ENCODE measurements around the gene APLP2.
"Not testable (repeated sequence)": the region's sequence is repeated elsewhere in the genome, so short reads cannot be mapped to it uniquely, and the experiment has no call there.

APLP2 gene

GRCh38 chr11:130094614-130095013 is 24.9 kb downstream of the APLP2 start:
- no peak for DNase-seq

DNA sequence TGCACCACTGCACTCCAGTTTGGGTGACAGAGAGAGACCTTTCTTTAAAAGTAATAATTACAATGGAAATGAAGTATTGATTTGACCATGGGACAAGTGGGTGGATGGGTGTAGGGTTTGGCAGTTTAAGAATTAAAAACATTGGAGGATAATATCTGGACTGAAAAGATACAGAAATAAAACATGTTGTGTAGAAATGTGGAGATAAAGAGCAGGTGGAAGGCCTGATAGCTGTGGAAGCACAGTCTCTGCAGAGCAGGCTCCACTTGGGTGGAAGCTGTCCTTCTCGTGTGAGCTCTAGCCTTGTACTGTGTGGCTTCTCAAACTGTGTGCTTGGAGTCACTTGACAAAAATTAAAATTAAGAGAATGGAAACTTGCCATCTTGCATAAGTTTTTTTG is 25.6 kb downstream of the APLP2 start:
- no peak for DNase-seq

DNA sequence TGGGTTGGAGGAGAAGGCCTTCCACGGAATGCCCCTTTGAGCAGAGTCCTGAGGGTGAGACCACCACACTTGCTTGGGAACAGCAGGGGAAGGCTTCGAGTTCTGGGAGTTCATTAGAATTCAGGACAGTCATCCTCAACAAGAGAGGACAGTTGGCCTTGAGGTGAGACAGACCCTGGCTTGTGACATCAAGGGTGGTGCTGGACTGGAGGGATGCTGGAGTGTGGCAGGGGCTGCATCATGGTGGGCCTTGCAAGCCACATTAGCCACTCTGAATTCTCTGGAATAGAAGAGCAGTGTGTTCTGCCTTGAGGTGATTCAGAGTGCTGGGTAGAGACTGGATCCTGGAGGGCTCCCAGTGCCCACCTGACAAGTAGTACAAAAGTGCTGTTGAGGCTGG is 26.3 kb downstream of the APLP2 start:
- no peak for DNase-seq

DNA sequence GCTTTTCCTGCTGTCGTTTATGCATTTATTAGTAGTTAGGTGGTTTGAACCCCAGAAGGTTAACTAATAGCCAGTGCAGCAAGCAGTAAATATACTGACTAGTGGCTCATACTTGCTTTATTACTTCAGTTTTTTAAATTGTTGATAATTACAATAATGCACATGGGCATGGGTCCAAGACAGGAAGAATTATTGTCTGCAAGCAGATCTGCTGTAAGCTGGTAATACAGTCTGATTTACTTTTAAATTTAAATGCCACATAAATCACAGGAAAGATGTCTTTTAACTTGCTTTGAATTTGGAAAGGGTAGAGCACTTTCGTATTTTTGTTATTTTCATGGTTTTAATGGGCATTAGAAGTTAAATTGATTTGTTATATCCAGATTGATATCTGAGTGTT is 27.1 kb downstream of the APLP2 start:
- DNase-seq, result no peak

- no peak for DNase-seq
These were observed 27.6 kb downstream of the APLP2 start for GRCh38 chr11:130097285-130097684.

- DNase-seq, result peak; percentile 15
These were observed 29.7 kb downstream of the APLP2 start for GRCh38 chr11:130099356-130099755.

DNA sequence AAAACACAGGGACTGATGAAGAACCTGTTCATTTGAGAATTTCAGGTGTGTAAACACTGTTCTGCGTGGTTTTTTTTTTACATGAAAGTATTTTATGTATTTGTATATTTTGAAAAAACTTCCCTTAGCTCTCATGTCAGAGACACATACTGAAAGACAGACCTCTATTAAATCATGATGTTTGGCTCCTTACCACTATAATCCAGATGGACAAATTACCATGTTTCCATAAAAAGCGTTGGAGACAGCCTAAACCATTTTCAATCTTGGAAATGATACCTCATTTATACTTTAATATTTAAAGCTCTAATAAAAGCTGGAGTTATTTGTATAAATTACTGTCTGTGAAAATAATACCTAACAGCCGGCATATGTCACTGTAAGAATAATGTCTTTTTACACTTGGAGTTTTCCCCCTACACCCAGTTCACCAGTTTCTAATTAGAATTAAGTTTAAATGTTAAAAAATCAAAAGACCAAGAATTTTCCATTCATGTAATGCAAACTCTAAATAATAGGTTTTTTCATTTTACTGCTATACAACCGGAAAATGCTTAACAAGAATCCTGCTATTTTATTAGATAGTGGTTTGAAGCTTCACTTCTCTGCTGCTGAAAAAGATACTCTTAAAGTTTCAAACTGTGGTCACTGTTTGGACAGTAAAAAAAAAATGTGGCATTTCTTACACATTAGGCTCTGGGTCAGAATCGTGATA is 30.8 kb downstream of the APLP2 start:
- peak; percentile 53 for DNase-seq

DNA sequence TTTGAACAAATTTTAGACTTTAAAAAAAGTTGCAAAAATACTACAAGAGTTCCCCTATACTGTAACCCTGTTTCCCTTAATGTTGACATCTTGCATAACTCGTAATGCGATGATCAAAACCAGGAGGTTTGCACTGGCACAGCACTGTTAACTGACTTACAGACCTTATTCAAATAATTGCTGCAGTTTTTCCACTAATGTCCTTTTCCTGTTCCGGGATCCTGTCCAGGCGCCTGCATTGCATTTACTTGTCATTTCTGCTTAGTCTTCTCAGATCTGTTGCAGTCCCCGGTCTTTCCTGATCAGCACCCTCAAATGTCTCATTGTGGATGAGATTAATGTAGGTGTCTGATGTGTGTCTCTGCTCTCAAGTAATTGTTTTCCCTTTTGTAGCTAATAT is 32.0 kb downstream of the APLP2 start:
- no peak for DNase-seq

DNA sequence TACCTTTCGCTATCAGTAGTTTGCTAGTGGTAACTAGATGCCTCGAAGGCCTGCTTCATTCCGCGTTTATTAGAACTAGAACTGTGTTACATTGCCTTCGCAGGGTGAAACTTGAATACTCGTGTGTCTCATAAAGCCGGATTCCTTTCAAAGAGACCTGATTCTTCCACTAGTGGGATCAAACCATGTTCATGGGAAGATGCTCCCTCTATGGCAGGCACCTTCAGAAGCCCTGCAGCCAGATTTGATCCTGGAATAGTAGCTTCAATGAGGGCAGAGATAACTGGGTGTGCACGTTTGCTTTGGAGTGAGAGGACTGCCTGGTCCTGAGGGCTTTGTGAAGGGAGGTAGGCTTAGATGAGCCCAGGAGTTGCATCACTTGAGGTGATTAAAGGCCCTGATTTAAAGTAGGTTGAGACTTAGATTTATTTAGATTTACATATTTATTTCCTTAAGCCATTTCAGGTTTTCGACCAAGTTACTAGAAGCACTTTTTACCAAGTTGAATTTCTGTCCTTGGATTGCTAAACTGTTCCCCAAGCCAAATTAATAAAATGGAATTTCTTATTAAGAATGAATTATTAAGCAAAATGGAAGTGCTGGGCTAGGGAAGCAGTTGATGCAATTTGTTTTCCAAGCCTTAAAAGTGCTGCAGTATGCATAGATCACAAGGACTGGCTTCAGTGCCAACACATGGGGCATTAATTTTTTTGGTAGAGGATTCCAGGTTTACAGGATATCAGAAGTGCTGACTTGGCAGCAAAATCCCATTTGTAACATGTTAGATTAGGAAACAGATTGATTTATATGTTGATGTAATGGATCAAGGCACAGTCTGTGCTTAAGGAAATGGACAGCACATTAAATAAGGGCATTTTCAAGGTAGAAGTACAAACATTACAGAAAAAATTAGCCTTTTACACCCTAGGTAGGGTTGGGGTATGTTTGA is 32.9 kb downstream of the APLP2 start:
- peak; percentile 82 for DNase-seq

GRCh38 chr11:130103296-130103814 is 33.7 kb downstream of the APLP2 start:
- DNase-seq, result peak; percentile 68

DNA sequence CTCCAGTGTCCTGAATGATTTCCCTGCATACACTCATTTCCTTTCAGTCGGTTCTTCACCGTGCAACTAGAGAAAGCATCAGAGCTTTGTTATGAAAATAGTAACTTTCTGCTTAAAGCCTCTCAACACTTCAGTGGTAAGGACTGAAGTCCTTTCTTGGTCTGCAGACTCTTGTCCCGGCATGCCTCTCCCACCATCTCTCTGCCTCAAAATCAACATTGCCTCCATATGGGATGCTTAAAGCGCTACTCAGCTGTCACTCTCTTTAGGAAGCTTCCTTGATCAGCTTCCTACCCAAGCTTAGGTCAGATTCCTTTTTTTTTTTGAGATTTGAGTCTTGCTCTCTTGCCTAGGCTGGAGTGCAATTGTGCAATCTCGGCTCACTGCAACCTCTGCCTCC is 36.7 kb downstream of the APLP2 start:
- DNase-seq, result no peak

GRCh38 chr11:130108671-130109070 is 39.0 kb downstream of the APLP2 start:
- not testable (repeated sequence) for DNase-seq

DNA sequence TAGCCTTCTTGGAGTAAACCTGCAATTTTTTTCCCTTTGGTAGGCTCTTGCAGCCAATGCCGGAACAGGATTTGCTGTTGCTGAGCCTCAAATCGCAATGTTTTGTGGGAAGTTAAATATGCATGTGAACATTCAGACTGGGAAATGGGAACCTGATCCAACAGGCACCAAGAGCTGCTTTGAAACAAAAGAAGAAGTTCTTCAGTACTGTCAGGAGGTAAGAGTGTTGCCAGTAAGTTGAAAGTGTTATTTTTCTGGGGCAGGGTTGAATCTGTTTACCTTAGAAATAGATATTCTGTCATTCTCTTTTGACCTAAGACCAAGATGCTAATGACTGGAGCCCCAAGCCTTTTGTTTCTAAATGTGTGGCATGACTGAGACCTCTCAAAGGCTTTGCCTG is 39.7 kb downstream of the APLP2 start:
- DNase-seq, result no peak

DNA sequence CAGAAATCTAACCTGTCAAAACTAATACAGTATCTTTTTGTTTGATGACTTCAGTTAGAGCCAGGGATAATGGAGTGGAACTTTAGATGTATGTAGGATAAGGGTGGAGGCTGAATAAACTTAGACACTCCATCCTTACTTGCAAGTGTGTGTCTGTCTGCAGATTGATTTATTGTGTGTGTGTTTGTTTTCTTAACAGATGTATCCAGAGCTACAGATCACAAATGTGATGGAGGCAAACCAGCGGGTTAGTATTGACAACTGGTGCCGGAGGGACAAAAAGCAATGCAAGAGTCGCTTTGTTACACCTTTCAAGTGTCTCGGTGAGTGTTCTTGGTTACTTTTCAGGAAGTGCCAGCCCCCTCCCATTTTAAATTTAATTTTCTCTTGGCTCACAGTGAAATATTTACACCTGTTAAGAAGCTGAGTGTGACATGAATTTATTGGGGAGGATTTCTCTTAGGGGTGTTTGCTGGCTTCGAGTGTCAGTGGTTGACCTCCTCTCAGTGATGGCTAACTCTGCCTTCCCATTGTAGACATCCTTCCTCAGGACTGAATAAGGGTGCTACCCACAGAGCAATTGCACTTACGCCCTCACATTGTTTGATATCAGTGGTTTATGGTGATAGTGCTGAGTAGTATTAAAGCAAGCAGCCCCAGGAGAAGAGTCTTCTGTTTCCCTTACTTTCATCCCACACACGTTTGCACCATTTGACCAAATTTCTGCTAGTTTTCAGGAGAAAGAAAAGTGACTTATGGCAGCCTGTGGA is 40.8 kb downstream of the APLP2 start:
- no peak for DNase-seq

GRCh38 chr11:130112071-130112830 is 42.6 kb downstream of the APLP2 start:
- no peak for DNase-seq

GRCh38 chr11:130114281-130114680 is 44.6 kb downstream of the APLP2 start:
- no peak for DNase-seq

- DNase-seq, result no peak
These were observed 45.0 kb downstream of the APLP2 start for GRCh38 chr11:130114726-130115125.

- DNase-seq, result peak; percentile 27
These were observed 45.5 kb downstream of the APLP2 start for GRCh38 chr11:130115218-130115617.

- DNase-seq, result no peak
These were observed 48.5 kb downstream of the APLP2 start for GRCh38 chr11:130118165-130118564.

DNA sequence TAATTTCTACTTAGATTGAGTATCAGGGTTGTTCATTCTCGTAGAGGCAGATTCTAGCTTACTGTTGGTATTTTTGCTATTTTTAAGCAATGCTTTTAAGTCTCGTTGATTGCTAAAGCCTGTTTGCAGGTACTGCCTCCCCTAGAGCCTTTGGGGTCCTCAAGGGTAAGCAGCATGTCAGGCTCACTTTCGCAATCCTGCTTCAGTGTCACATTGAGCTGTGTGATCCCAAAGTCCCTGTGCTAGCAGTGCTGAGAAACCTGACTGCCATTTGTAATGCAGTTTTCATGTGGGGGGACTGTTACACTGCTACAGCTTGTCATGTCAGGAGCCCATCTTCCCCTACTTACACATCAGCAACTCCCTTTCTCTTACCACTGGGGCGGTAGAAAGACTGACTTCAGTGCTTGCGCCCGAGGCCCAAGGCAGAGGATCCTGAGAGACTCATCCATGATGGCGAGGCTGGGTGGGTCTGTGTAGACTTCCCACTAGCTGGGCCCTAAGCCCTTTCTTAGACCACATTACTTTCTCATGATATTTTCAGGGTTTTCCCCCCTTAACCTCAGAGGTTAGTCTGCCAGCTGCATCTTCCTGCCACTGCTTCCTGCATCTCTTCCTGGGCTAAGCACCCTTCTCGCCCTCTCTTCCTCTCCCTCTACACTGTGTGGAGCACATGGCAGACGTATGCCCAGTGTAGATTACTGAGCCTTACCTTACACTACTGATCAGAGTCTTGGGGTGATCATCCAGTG is 49.1 kb downstream of the APLP2 start:
- no peak for DNase-seq

DNA sequence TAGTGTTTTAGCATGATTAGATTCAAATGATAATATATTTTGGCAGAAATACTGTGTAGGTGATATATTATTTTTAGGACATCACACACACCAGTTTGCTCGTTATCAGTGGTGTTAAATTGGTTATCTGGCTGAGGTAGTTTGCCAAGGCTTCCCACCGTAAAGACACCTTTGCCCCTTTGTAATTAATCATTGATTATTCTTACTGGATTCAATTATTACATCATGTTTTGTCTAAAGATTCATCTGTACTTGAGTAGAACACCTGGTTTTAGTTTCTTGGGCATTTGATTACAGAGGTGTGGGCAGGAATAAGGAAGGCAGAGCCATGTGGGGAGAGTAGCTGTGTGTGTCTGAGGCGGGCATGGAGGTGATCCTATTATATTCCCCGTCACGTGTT is 50.4 kb downstream of the APLP2 start:
- no peak for DNase-seq

Measured in NCI-H446 treated with DMSO at 0.1 percent for 48 hours (cell line).